WI38 (cell line): ENCODE data around the gene IQGAP2.
A peak's percentile ranks its signal among the peaks of the same experiment; 100 is the strongest.
"Not testable (repeated sequence)": the region's sequence is repeated elsewhere in the genome, so short reads cannot be mapped to it uniquely, and the experiment has no call there.

ENCODE experiments used
- H3K4me3 ChIP-seq: 2 replicates; pipeline ENCODE4 v1.5.1; 2011; ENCODE audit warnings: low read depth, mild to moderate bottlenecking, control low read depth, low read length
- TF ChIP-seq, protein P1 (sequence below): IDR thresholded peaks from 2 replicates; pipeline ENCODE4 v1.5.1; 2012; ENCODE audit warnings: low read depth, mild to moderate bottlenecking, control low read depth, low read length

Gene IQGAP2

GRCh38 chr5:76601470-76601869 lies 198.4 kb downstream of the IQGAP2 start:
- TF ChIP-seq, protein P1, sequence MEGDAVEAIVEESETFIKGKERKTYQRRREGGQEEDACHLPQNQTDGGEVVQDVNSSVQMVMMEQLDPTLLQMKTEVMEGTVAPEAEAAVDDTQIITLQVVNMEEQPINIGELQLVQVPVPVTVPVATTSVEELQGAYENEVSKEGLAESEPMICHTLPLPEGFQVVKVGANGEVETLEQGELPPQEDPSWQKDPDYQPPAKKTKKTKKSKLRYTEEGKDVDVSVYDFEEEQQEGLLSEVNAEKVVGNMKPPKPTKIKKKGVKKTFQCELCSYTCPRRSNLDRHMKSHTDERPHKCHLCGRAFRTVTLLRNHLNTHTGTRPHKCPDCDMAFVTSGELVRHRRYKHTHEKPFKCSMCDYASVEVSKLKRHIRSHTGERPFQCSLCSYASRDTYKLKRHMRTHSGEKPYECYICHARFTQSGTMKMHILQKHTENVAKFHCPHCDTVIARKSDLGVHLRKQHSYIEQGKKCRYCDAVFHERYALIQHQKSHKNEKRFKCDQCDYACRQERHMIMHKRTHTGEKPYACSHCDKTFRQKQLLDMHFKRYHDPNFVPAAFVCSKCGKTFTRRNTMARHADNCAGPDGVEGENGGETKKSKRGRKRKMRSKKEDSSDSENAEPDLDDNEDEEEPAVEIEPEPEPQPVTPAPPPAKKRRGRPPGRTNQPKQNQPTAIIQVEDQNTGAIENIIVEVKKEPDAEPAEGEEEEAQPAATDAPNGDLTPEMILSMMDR = no peak
- no peak overlapping the region for H3K4me3 ChIP-seq

DNA sequence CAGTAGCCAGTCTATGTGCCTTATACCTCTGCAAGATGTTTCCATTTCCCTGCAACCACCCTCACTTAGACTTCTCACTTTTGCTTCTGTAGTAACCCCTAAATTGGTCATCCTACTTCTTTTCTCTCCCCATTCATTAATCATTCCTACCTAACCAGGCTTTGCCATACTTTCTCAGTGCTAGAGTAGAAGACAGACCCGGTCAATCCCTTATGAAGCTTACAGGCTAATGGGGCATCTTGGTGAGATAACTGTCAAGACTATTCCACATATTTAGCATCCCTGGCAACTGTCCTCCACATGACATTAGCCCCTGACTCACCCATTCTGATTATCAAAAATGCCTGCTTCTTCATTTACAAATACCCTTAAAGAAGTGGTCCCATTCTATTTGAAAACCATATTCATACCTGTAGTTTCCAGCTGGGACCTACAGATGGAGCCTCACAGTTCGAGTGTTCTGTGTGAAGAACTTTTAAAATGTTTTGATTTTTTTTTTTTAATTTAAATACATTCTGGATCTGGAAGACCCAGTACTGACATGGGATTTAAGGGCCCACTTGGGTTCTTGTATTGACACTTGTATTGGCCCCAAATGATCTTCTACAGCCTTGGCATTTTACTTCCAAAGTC lies 199.1 kb downstream of the IQGAP2 start:
- no peak overlapping the region for H3K4me3 ChIP-seq
- TF ChIP-seq, protein P1 = peak; percentile 29; the same call in 1 of the 2 replicates

DNA sequence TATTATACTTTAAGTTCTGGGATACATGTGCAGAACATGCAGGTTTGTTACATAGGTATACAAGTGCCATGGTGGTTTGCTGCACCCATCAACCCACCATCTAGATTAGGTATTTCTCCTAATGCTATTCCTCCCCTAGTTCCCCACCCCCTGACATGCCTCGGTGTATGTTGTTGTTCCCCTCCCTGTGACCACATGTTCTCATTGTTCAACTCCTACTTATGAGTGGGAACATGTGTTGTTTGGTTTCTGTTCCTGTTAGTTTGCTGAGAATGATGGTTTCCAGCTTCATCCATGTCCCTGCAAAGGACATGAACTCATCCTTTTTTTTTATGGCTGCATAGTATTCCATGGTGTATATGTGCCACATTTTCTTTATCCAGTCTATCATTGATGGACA lies 200.9 kb downstream of the IQGAP2 start:
- H3K4me3 ChIP-seq = not testable (repeated sequence)

DNA sequence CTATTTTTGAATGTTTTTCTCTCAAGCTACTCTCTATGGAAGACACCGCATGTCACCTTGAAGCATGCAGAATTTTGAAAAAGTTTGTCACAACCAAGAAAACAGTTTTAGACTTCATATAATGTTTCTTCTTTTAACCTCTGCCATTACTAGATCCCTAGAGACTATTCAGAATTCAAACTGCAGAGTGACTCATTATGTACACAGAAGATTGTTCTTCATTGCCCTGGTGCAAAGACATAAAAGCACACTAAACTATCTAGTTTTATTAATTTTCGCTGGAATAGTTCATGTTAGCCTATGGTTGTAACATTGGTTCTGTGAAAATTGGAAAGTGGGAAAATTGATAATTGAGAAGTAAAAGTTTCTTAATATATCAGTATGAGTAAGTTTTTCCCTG lies 201.8 kb downstream of the IQGAP2 start:
- TF ChIP-seq, protein P1 = no peak

DNA sequence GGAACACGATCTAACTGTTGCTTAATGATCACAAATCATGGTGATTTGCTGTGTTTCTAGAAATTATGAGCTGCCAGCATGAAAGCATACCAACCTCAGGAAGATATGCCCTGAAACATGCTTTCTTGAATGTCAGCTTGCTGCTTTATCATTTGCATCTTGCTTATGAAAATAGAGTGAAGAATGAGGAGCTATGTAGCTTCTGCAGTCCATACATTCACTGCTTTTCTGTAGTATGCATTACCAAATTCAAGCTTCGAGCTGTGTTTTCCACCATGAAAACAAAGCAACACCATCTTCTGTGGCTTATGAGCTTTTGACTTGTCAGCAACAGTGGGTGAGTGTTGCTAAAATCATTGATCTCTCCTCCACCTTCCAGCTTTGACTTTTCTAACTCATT lies 203.6 kb downstream of the IQGAP2 start:
- TF ChIP-seq, protein P1 = no peak
- H3K4me3 ChIP-seq = no peak overlapping the region

More for the DNA sequence above, 201.8 kb downstream of the IQGAP2 start:
- H3K4me3 ChIP-seq = no peak overlapping the region

DNA sequence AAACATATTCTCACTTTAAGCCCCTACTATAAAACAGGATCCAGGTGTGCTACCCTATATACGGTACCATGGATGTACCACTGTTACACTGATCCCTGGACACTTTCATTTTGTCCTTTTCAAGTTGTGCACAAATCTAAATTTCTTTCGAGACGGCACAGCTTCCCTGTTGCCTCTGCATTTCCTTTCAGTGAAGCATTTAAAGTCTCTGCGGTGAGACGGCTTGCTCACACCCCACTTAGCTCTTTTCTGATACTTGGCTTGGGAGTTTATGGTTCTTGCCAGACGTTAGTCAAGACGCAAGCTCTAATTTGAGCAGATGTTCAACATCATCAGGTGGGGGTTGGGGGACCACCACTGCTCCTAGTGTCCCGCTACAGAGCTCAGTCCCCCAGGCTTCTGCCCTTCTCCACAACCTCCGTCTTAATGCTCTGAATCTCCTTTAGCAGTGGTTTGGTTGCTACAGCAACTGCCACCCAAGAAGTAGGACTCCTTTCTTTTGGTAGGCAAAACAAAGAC lies 204.3 kb downstream of the IQGAP2 start:
- no peak overlapping the region for H3K4me3 ChIP-seq
- TF ChIP-seq, protein P1 = no peak

DNA sequence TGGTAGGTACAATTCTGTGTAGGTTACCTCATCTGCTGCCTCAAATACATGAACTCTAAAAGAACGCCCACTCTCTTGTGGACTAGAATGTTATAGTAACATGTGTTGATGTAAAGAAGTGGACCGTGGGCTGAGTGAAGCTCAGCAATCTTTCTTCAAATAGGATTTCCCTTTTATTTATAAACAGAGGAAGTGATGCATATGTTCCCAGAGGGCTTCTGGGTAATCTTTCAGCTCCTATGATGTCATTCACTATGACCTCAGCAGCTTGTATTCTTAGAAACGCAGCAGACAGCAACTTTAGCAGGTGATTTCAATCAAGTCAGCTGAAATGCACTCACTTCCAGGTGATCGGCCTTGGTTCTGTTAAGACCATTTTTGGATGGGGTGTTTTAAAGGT lies 205.7 kb downstream of the IQGAP2 start:
- H3K4me3 ChIP-seq = no peak overlapping the region
- TF ChIP-seq, protein P1 = no peak

DNA sequence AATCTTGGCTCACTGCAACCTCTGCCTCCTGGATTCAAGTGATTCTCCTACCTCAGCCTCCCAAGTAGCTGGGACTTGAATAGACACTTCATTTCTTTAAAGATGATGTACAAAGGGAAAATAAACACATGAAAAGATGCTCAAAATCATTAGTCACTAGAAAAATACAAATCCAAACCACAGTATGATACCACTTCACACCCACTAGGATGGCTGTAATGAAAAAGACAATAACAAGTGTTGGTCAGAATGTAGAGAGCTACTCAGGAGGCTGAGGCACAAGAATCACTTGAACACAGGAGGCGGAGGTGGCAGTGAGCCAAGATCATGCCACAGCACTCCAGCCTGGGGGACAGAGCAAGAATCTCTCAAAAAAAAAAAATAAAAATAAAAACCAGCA lies 207.1 kb downstream of the IQGAP2 start:
- H3K4me3 ChIP-seq = no peak overlapping the region
- TF ChIP-seq, protein P1 = no peak
